Retinal pigment epithelial cell (primary cell): ENCODE data around the gene CTAGE1.

Experiments
- DNase-seq: peaks from one replicate; pipeline ENCODE4 v3.0.0-alpha.2; 2010; ENCODE audit warnings: low read depth
- H3K4me3 ChIP-seq: 2 replicates; pipeline ENCODE4 v1.5.1; 2011; ENCODE audit warnings: mild to moderate bottlenecking, low read length, control low read depth, moderate library complexity
- TF ChIP-seq, protein P1 (sequence below): conservative IDR thresholded peaks from 2 replicates; pipeline ENCODE4 v1.5.1; 2011; ENCODE audit warnings: low read depth, low read length, control low read depth, inconsistent platforms

CTAGE1 gene

DNA sequence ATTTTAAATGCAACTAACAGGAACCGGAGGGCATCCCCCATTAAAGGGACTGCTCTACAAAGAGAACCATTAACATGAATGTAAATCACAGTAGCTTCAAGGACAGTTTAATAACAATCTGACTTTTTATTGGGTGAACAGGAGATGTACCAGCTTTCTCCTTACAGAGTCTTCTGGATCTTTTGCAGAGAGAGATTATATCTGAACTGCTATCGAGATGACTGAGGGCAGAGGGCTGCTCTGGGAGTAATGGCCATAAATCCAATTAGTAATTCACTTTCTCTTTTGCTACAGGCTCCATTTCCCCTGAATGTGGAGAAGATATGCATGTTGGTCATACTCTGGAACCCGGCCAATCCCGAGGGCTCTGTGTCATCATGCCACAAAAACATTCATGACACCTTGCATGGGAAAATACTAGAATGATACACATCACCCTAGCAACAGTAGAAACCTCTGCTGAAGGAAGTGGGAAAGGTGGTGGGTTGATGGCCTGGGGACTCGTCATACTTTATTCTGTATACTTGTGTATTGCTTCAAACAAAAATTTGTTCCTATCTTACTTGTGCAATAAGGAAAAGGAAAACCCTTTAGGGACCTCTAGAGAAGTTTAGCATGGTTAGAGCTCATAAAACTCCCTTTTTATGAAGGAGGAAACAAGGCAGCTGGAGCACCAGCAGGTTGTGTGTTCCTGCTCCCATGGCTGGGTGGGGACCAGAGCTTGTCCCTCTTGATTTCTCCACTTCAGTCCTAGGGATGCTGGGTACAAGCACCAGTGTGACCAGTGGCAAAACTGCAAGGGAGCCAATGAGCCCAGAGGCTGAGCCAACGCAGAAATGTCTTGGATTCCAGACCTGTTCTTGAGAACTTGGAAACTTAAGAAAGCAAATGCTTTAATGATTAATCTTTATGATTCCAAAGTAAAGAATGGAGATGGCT, 26.0 kb downstream of the CTAGE1 start:
- DNase-seq, result peak; percentile 69
- TF ChIP-seq, protein P1, sequence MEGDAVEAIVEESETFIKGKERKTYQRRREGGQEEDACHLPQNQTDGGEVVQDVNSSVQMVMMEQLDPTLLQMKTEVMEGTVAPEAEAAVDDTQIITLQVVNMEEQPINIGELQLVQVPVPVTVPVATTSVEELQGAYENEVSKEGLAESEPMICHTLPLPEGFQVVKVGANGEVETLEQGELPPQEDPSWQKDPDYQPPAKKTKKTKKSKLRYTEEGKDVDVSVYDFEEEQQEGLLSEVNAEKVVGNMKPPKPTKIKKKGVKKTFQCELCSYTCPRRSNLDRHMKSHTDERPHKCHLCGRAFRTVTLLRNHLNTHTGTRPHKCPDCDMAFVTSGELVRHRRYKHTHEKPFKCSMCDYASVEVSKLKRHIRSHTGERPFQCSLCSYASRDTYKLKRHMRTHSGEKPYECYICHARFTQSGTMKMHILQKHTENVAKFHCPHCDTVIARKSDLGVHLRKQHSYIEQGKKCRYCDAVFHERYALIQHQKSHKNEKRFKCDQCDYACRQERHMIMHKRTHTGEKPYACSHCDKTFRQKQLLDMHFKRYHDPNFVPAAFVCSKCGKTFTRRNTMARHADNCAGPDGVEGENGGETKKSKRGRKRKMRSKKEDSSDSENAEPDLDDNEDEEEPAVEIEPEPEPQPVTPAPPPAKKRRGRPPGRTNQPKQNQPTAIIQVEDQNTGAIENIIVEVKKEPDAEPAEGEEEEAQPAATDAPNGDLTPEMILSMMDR, result no peak
- H3K4me3 ChIP-seq, result no peak overlapping the region

DNA sequence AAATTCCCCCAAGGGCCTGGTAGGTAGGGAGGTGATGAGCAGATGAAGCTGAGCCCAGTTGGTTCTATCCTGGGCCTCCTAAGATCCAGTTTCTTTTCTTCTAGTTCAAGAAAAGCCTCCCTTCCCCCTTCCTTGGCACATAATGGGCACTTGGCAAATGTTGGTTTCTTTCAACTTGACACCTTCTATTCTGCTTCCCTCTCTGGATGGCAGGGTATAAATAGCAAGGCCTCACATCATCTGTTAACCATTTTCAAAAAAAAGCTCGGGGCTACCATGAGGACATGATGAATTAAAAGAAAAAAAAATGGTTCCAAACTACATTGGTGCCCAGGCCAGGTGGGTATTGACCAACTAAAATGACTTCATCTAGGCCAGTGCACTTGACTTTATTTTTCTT, 29.9 kb downstream of the CTAGE1 start:
- DNase-seq, result no peak
- no peak overlapping the region for H3K4me3 ChIP-seq
- TF ChIP-seq, protein P1, result no peak

DNA sequence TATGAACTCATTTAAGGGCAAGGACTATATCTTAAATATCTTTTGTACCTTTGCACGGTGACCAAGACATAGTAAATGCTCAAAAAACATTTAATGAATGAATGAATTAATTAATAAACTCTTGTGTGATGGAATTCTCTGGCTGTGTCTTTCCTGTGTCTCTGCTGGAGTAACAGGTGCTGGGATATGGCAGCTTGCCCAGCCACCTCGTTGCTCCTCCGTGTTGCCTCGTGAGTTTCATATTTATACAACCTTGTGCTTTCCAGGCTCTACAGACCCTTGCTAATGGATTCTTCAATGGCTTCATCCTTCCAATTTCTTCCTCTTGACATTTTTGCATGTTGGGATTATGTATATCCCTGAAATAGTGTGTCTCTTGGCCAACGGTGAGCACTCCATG, 30.4 kb downstream of the CTAGE1 start:
- no peak overlapping the region for H3K4me3 ChIP-seq
- DNase-seq, result no peak
- TF ChIP-seq, protein P1, result no peak

DNA sequence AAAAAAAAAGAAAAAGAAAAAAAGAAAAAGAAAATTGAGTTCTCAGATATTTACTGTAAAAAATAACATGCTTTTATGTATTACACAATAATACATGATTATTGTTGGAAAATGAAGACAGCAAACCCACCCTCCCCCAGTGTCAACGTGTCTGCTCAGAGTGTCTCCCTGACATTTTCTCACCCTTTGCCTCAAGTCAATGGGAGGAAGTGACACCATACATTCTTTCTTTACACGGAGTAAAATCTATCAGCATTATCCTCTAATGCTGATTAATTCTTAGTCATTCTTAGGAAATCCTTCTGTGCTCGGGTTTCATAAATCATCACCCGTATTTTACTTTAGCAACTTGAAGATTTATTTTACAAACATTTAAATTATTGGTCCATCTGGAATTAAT, 32.0 kb downstream of the CTAGE1 start:
- no peak overlapping the region for H3K4me3 ChIP-seq
- DNase-seq, result peak; percentile 32
- TF ChIP-seq, protein P1, result no peak

DNA sequence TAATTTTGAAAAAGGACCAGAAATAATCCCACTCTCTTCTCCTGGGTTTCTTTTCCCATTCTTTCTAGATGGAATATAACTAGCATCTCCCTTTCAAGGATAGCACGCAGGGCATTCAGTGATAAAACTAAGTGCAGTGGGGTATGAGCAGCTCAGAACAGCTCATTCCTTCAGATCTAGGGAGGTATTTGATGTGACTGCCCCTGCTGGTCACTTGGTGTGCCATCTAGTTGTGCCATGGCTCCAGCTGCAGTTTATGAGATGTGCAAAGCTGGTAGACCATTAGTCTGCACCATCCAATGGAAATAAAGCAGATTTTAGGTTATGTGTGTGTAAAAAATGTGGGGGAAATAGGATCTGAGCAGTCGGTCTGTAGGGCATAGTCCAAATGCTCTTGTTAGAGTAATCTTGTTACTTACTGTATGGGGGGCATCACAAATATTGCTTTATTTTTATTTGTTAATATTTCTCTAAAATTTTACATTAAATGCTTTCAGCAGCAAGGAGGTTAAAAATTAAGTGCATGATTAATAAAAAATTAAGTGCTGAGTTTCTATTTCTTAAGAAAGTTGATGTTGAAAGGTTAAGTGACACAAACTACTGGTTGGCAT, 38.9 kb downstream of the CTAGE1 start:
- TF ChIP-seq, protein P1, result peak; percentile 76
- no peak overlapping the region for H3K4me3 ChIP-seq
- DNase-seq, result no peak

DNA sequence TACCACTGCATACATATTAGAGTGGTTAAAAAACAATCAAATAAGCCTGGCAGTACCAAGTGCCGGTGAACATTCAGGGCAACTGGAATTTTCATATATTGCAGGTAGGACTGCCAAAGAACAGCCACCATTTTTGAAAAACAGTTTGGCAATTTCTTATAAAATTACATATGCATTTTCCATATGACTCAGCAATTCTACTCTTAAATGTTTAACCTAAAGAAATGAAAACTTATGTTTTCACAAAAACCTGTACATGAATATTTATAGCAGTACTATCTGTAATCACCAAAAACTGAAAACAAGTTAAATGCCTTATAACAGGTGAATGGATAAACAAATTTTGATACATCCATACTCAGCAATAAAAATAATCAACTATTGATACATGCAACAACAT, 39.9 kb downstream of the CTAGE1 start:
- no peak for DNase-seq
- TF ChIP-seq, protein P1, result no peak
- no peak overlapping the region for H3K4me3 ChIP-seq
